HG03066 (cell line): ENCODE results near the gene GPSM3.
"Not testable (repeated sequence)": the region's sequence is repeated elsewhere in the genome, so short reads cannot be mapped to it uniquely, and the experiment has no call there.

Experiments
- ATAC-seq: cut with Tn5 transposase; IDR thresholded peaks from one replicate; pipeline ENCODE4 v1.9.1; 2021; ENCODE audit warnings: low read depth; ENCODE audit not compliant: unreplicated experiment

GPSM3 gene

GRCh38 chr6:32192608-32193039, at the start of gene GPSM3:
GPSM3 (minus strand) TSS chr6:32192643; CDS start chr6:32192513, 130 bp downstream.
- ATAC-seq, result no peak

- ATAC-seq, result no peak
Measured at GRCh38 chr6:32240686-32241085, 48.2 kb upstream of the GPSM3 start.

- no peak for ATAC-seq
Measured at GRCh38 chr6:32239462-32239861, 47.0 kb upstream of the GPSM3 start.

- ATAC-seq, result no peak
Measured at GRCh38 chr6:32234934-32235333, 42.5 kb upstream of the GPSM3 start.

- no peak for ATAC-seq
Measured at GRCh38 chr6:32226434-32226833, 34.0 kb upstream of the GPSM3 start.

- ATAC-seq, result no peak
Measured at GRCh38 chr6:32224696-32225095, 32.3 kb upstream of the GPSM3 start.

GRCh38 chr6:32223258-32224235, 31.1 kb upstream of the GPSM3 start, which contains the start of gene NOTCH4:
NOTCH4 (minus strand) TSS chr6:32224067; CDS start chr6:32223928, 139 bp downstream.
- ATAC-seq, result no peak

- ATAC-seq, result no peak
Measured at GRCh38 chr6:32222333-32223230, 30.1 kb upstream of the GPSM3 start.

- ATAC-seq, result no peak
Measured at GRCh38 chr6:32220021-32220420, 27.6 kb upstream of the GPSM3 start.

GRCh38 chr6:32218167-32218566, 25.7 kb upstream of the GPSM3 start:
- no peak for ATAC-seq

- no peak for ATAC-seq
Measured at GRCh38 chr6:32216998-32217397, 24.6 kb upstream of the GPSM3 start.

- no peak for ATAC-seq
Measured at GRCh38 chr6:32216285-32216684, 23.8 kb upstream of the GPSM3 start.

- no peak for ATAC-seq
Measured at GRCh38 chr6:32215617-32216016, 23.2 kb upstream of the GPSM3 start.

- ATAC-seq, result no peak
Measured at GRCh38 chr6:32214126-32214525, 21.7 kb upstream of the GPSM3 start.

- no peak for ATAC-seq
Measured at GRCh38 chr6:32213649-32214048, 21.2 kb upstream of the GPSM3 start.

GRCh38 chr6:32212076-32212760, 19.8 kb upstream of the GPSM3 start:
- no peak for ATAC-seq

GRCh38 chr6:32211432-32211831, 19.0 kb upstream of the GPSM3 start:
- not testable (repeated sequence) for ATAC-seq

GRCh38 chr6:32210191-32210601, 17.8 kb upstream of the GPSM3 start:
- no peak for ATAC-seq

GRCh38 chr6:32208996-32209395, 16.6 kb upstream of the GPSM3 start:
- no peak for ATAC-seq

- ATAC-seq, result no peak
Measured at GRCh38 chr6:32204268-32204715, 11.8 kb upstream of the GPSM3 start.
